ENCODE data around the gene CFAP161. TPM values are rescaled to one million over a fixed set of nuclear protein-coding genes. Genes with fewer than 3 reads are reported as not detected.

The CFAP161 gene
- polyA plus RNA-seq, 1 donor (not counting 4 experiments of a cell fraction or from before 2014, with no cell fraction given), result not detected

DNA sequence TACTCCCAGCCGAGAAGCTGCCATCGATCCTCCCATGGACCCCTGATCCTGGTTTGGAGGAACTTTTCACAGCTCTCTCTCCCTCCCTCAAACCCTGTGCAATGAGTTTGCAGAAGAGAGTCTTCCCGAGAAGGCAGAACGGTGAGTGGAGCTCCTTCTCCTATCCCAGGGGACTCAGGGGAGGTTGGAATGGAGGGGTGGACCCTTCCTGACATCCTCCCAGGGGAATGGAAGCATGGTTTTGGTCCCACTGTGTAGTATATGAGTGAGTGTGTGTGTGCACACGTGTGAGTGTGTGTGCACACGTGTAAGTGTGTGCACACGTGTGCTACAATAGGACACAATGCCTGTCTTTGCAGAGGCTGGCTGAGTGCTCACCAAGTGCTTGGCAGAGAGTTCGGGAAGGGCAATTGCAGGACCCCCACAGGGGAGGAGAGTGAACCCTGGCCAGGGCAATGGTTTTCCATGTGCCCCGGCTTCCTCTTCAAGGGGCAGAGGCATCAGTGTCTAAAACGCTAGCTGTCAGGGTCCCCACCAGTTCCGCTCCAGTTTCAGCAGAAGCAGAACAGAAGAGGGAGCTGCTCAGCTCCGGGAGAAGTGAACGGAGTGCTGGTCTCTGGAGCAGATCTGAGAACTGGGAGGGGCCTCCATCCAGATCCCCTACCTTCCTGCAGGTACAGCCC lies 48.8 kb downstream of the CFAP161 start:
- H3K9me3 ChIP-seq (ENCODE audit: control insufficient read depth, low read depth, low read length), result no peaks in the 10 kb centered on the region
- H2AFZ ChIP-seq (ENCODE audit: control insufficient read depth, low read length), result no peak overlapping the region
- H3K27ac ChIP-seq (ENCODE audit: control insufficient read depth, insufficient read depth, low read length), result no peak overlapping the region
- H3K4me1 ChIP-seq (ENCODE audit: control insufficient read depth, extremely low read depth, insufficient read depth, low read length), result no peaks in the 10 kb centered on the region
- no peaks in the 10 kb centered on the region for H3K9me1 ChIP-seq (ENCODE audit: control insufficient read depth, extremely low read depth, insufficient read depth, low read length)
- no peaks in the 10 kb centered on the region for H4K20me1 ChIP-seq (ENCODE audit: control insufficient read depth, extremely low read depth, insufficient read depth, low read length)
- H3K9ac ChIP-seq (ENCODE audit: control insufficient read depth, extremely low read depth, insufficient read depth, low read length), result no peak overlapping the region
- TF ChIP-seq, protein P1, sequence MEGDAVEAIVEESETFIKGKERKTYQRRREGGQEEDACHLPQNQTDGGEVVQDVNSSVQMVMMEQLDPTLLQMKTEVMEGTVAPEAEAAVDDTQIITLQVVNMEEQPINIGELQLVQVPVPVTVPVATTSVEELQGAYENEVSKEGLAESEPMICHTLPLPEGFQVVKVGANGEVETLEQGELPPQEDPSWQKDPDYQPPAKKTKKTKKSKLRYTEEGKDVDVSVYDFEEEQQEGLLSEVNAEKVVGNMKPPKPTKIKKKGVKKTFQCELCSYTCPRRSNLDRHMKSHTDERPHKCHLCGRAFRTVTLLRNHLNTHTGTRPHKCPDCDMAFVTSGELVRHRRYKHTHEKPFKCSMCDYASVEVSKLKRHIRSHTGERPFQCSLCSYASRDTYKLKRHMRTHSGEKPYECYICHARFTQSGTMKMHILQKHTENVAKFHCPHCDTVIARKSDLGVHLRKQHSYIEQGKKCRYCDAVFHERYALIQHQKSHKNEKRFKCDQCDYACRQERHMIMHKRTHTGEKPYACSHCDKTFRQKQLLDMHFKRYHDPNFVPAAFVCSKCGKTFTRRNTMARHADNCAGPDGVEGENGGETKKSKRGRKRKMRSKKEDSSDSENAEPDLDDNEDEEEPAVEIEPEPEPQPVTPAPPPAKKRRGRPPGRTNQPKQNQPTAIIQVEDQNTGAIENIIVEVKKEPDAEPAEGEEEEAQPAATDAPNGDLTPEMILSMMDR (optimal IDR thresholded peaks at IDR 0.05 in 1 of 3, IDR thresholded peaks at IDR 0.05 in 1 of 3, conservative IDR thresholded peaks at IDR 0.05 in 1 of 3; ENCODE audit: extremely low read depth in 1 of 3, insufficient read depth in 2 of 3, low read length in 3 of 3), result no peak
- TF ChIP-seq EZH2 (IDR thresholded peaks at IDR 0.05; ENCODE audit: low read length), result no peak
- dilution Hi-C loops (cut with MboI; ENCODE audit: extremely low pct_ligation_motif_present, low sequenced_read_pairs), result no loop called here
- H3K79me2 ChIP-seq (ENCODE audit: control insufficient read depth, insufficient read depth, low read length), result no peaks in the 10 kb centered on the region
- H3K4me2 ChIP-seq (ENCODE audit: control insufficient read depth, extremely low read depth, insufficient read depth, low read depth, low read length), result no peak overlapping the region
- no peaks in the 10 kb centered on the region for H3K36me3 ChIP-seq (ENCODE audit: control insufficient read depth in 2 of 2, extremely low read depth in 1 of 2, insufficient read depth in 2 of 2, low read length in 2 of 2)
- peaks cover 6% of the 10 kb centered on the region for H3K27me3 ChIP-seq (ENCODE audit: control insufficient read depth, extremely low read depth, insufficient read depth, low read length)
- FAIRE-seq (no peak), DNase-seq (ENCODE audit: low read depth, low spot score) (no peak)
- no peak overlapping the region for H3K4me3 ChIP-seq (ENCODE audit: control insufficient read depth in 2 of 3, extremely low read depth in 1 of 3, insufficient read depth in 2 of 3, low read depth in 1 of 3, low read length in 3 of 3)

DNA sequence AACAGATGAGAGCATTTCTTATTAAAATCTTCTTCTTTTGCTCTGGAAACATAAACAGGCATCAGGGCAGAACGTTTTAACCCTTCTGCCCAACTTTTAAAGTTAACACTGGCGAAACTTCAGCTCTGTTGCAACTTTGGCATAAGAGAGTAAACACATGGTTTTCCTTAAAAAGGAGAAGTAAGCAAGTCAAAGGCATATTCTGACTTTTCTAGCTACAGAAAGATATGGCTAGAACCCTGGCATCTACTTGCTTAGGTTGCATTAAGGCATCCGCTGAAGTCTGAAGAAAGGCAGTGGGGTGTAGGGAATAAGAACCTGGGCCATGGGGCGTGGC lies 49.3 kb downstream of the CFAP161 start:
- H3K9me3 ChIP-seq (ENCODE audit: control insufficient read depth, low read depth, low read length), result no peaks in the 10 kb centered on the region
- H3K27me3 ChIP-seq (ENCODE audit: control insufficient read depth, extremely low read depth, insufficient read depth, low read length), result peaks cover 6% of the 10 kb centered on the region
- H3K36me3 ChIP-seq (ENCODE audit: control insufficient read depth in 2 of 2, extremely low read depth in 1 of 2, insufficient read depth in 2 of 2, low read length in 2 of 2), result no peaks in the 10 kb centered on the region
- no peak overlapping the region for H3K4me2 ChIP-seq (ENCODE audit: control insufficient read depth, extremely low read depth, insufficient read depth, low read depth, low read length)
- dilution Hi-C loops (cut with MboI; ENCODE audit: extremely low pct_ligation_motif_present, low sequenced_read_pairs), result no loop called here
- H4K20me1 ChIP-seq (ENCODE audit: control insufficient read depth, extremely low read depth, insufficient read depth, low read length), result no peaks in the 10 kb centered on the region
- no peaks in the 10 kb centered on the region for H3K4me1 ChIP-seq (ENCODE audit: control insufficient read depth, extremely low read depth, insufficient read depth, low read length)
- no peaks in the 10 kb centered on the region for H3K79me2 ChIP-seq (ENCODE audit: control insufficient read depth, insufficient read depth, low read length)
- no peak for TF ChIP-seq EZH2 (IDR thresholded peaks at IDR 0.05; ENCODE audit: low read length)
- TF ChIP-seq, protein P1 (optimal IDR thresholded peaks at IDR 0.05 in 1 of 3, IDR thresholded peaks at IDR 0.05 in 1 of 3, conservative IDR thresholded peaks at IDR 0.05 in 1 of 3; ENCODE audit: extremely low read depth in 1 of 3, insufficient read depth in 2 of 3, low read length in 3 of 3), result no peak
- H3K4me3 ChIP-seq (ENCODE audit: control insufficient read depth in 2 of 3, extremely low read depth in 1 of 3, insufficient read depth in 2 of 3, low read depth in 1 of 3, low read length in 3 of 3), result no peak overlapping the region
- FAIRE-seq (no peak), DNase-seq (ENCODE audit: low read depth, low spot score) (no peak)
- H2AFZ ChIP-seq (ENCODE audit: control insufficient read depth, low read length), result no peak overlapping the region
- H3K27ac ChIP-seq (ENCODE audit: control insufficient read depth, insufficient read depth, low read length), result no peak overlapping the region
- H3K9me1 ChIP-seq (ENCODE audit: control insufficient read depth, extremely low read depth, insufficient read depth, low read length), result no peaks in the 10 kb centered on the region
- no peak overlapping the region for H3K9ac ChIP-seq (ENCODE audit: control insufficient read depth, extremely low read depth, insufficient read depth, low read length)
